ENCODE data around the gene ABTB2. TPM values are rescaled to one million over a fixed set of nuclear protein-coding genes. Genes with fewer than 3 reads are reported as not detected.

ABTB2 gene
- total and polyA plus RNA-seq, 2 experiments from 2014 or later: 12.4 to 14.3 TPM

- Histone ChIP-seq H3K4me1 (ENCODE audit: insufficient read depth) (peaks cover 11% of the 10 kb centered on the region), H3K9me2 (replicated peaks; ENCODE audit: insufficient read depth) (no peaks in the 10 kb centered on the region), H3K4me3 (no peak overlapping the region), H3K4me2 (no peak overlapping the region), H3K36me3 (replicated peaks; ENCODE audit: insufficient read depth, low read depth) (no peaks in the 10 kb centered on the region), H2AFZ (no peak overlapping the region), H3K27ac (no peak overlapping the region), H4K20me1 (ENCODE audit: insufficient read depth, poor library complexity, severe bottlenecking) (no peaks in the 10 kb centered on the region), H3K9me3 (ENCODE audit: low read depth) (no peaks in the 10 kb centered on the region), H3K27me3 (no peaks in the 10 kb centered on the region), H3K79me2 (no peaks in the 10 kb centered on the region)
- 90% methylated on average over 18 of the region's 18 CpGs for WGBS (ENCODE audit: low lambda C conversion rate, missing lambda C conversion rate)
- no peak for DNase-seq (ENCODE audit: low spot score)
- no peak for TF ChIP-seq EZH2phosphoT487 (IDR thresholded peaks at IDR 0.05; ENCODE audit: low read depth, severe bottlenecking, unreplicated experiment)
- TF ChIP-seq EZH2 (IDR thresholded peaks at IDR 0.05; ENCODE audit: borderline replicate concordance): no peak
- TF ChIP-seq, protein P1, sequence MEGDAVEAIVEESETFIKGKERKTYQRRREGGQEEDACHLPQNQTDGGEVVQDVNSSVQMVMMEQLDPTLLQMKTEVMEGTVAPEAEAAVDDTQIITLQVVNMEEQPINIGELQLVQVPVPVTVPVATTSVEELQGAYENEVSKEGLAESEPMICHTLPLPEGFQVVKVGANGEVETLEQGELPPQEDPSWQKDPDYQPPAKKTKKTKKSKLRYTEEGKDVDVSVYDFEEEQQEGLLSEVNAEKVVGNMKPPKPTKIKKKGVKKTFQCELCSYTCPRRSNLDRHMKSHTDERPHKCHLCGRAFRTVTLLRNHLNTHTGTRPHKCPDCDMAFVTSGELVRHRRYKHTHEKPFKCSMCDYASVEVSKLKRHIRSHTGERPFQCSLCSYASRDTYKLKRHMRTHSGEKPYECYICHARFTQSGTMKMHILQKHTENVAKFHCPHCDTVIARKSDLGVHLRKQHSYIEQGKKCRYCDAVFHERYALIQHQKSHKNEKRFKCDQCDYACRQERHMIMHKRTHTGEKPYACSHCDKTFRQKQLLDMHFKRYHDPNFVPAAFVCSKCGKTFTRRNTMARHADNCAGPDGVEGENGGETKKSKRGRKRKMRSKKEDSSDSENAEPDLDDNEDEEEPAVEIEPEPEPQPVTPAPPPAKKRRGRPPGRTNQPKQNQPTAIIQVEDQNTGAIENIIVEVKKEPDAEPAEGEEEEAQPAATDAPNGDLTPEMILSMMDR (IDR thresholded peaks at IDR 0.05; ENCODE audit: poor library complexity): no peak
Observed at GRCh38 chr11:34151916-34152845, 205.6 kb downstream of the ABTB2 start.

DNA sequence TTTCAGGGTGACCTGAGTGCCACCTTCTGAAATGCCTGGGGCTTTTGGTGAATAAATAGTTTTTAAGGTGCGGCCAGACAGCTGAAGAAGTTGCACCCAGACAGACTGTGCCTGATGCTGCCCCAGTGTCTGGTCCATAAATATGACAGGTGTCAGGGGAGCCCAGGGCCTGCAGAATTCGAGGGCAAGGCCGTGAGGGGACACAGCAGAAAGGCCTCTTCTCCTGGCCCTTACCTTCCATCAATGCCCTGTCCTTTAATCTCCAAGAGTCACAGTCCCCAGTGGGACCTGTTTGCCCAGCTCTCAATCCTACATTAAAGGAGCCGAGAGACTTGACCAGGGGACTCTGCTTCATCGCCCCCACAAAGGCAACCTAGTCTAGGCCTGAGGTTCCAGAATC is 206.6 kb downstream of the ABTB2 start:
- TF ChIP-seq, protein P1 (IDR thresholded peaks at IDR 0.05; ENCODE audit: poor library complexity): no peak
- TF ChIP-seq EZH2phosphoT487 (IDR thresholded peaks at IDR 0.05; ENCODE audit: low read depth, severe bottlenecking, unreplicated experiment): no peak
- 95% methylated on average over 5 of the region's 5 CpGs for WGBS (ENCODE audit: low lambda C conversion rate, missing lambda C conversion rate)

DNA sequence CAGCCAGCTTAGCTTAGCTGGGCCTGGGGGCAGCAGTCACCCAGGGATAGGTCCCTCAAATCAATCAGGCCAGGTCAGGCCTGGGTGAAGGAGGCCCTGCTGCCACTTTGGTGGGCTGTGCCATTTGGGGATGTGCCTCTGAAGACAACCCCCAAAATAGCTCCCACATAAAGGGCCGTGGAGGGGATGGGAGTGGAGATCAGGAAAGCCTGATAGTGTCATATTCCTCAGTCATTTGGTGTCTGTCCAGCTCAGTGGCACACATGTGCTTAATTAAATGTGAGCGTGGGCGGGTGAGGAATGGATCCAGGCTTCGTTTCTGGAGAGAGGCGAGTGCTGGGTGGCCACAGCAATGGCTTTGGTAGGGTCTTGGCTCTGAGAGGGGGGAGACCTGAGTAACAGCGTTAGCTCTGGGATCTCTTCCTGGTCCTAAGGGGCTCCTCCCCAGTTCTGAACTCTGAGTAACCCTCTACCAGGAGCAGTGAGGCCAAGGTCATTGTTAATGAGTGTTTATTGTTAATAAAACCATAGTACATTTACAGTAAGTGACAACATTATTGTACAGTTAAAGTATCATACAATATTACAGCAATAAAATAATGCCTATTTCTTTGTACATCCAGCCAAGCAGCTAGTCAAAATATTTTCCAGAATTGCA is 207.2 kb downstream of the ABTB2 start:
- no peaks in the 10 kb centered on the region for H3K36me3 ChIP-seq (replicated peaks; ENCODE audit: insufficient read depth, low read depth)
- WGBS (ENCODE audit: low lambda C conversion rate, missing lambda C conversion rate): 56% methylated on average over 6 of the region's 6 CpGs
- no peak overlapping the region for H3K27ac ChIP-seq
- H3K79me2 ChIP-seq: no peaks in the 10 kb centered on the region
- H3K4me3 ChIP-seq: no peak overlapping the region
- H3K27me3 ChIP-seq: no peaks in the 10 kb centered on the region
- TF ChIP-seq EZH2 (IDR thresholded peaks at IDR 0.05; ENCODE audit: borderline replicate concordance) (no peak), EZH2phosphoT487 (IDR thresholded peaks at IDR 0.05; ENCODE audit: low read depth, severe bottlenecking, unreplicated experiment) (no peak)
- TF ChIP-seq, protein P1 (IDR thresholded peaks at IDR 0.05; ENCODE audit: poor library complexity): no peak
- no peak overlapping the region for H3K4me2 ChIP-seq
- H2AFZ ChIP-seq: no peak overlapping the region
- no peaks in the 10 kb centered on the region for H3K9me2 ChIP-seq (replicated peaks; ENCODE audit: insufficient read depth)
- no peak for DNase-seq (ENCODE audit: low spot score)
- H3K9me3 ChIP-seq (ENCODE audit: low read depth): no peaks in the 10 kb centered on the region
- H4K20me1 ChIP-seq (ENCODE audit: insufficient read depth, poor library complexity, severe bottlenecking): no peaks in the 10 kb centered on the region
- H3K4me1 ChIP-seq (ENCODE audit: insufficient read depth): peaks cover 11% of the 10 kb centered on the region

More for the DNA sequence above, 206.6 kb downstream of the ABTB2 start:
- Histone ChIP-seq H2AFZ (no peak overlapping the region), H3K79me2 (no peaks in the 10 kb centered on the region), H3K27me3 (no peaks in the 10 kb centered on the region), H3K36me3 (replicated peaks; ENCODE audit: insufficient read depth, low read depth) (no peaks in the 10 kb centered on the region), H3K4me3 (no peak overlapping the region), H3K4me1 (ENCODE audit: insufficient read depth) (peaks cover 11% of the 10 kb centered on the region), H3K27ac (no peak overlapping the region), H4K20me1 (ENCODE audit: insufficient read depth, poor library complexity, severe bottlenecking) (no peaks in the 10 kb centered on the region), H3K9me3 (ENCODE audit: low read depth) (no peaks in the 10 kb centered on the region), H3K4me2 (no peak overlapping the region), H3K9me2 (replicated peaks; ENCODE audit: insufficient read depth) (no peaks in the 10 kb centered on the region)
- no peak for DNase-seq (ENCODE audit: low spot score)
